HL-60 (cell line): ENCODE results near the gene METRNL.

Source experiments
- DNase-seq, 2 experiments: peaks; one replicate each; pipeline ENCODE4 v3.0.0-alpha.2; 2010 to 2020; ENCODE audit warnings: low read depth in 1 of 2, low spot score in 1 of 2
- H3K27ac ChIP-seq: fragments of 250-450 bp; sonication (Bioruptor Pico); replicated peaks from 2 replicates; pipeline ENCODE4 v1.5.1; 2020; ENCODE audit warnings: mild to moderate bottlenecking, moderate library complexity
- H3K27me3 ChIP-seq: fragments of 250-450 bp; sonication (Bioruptor Pico); 2 replicates; pipeline ENCODE4 v1.5.1; 2021; ENCODE audit warnings: mild to moderate bottlenecking, moderate library complexity; ENCODE audit not compliant: insufficient read depth, poor library complexity, severe bottlenecking
- H3K4me3 ChIP-seq: replicated peaks from 2 replicates; pipeline ENCODE4 v1.5.1; 2011; ENCODE audit warnings: mild to moderate bottlenecking, control low read depth, low read length; ENCODE audit not compliant: insufficient read depth
- CTCF ChIP-seq: IDR thresholded peaks from one replicate; pipeline ENCODE4 v1.5.1; 2011; ENCODE audit warnings: low read length, control low read depth, inconsistent platforms; ENCODE audit not compliant: insufficient read depth
- GABPA ChIP-seq: IDR thresholded peaks from 2 replicates; pipeline ENCODE4 v1.6.1; 2012; ENCODE audit warnings: low read depth
- POLR2AphosphoS5 ChIP-seq: IDR thresholded peaks from 2 replicates; pipeline ENCODE4 v1.6.1; 2012; ENCODE audit warnings: low read depth
- REST ChIP-seq: IDR thresholded peaks from 2 replicates; pipeline ENCODE4 v1.6.1; 2012; ENCODE audit warnings: low read depth; ENCODE audit not compliant: insufficient replicate concordance
- SPI1 ChIP-seq: IDR thresholded peaks from 2 replicates; pipeline ENCODE4 v1.6.1; 2012; ENCODE audit warnings: low read depth, mild to moderate bottlenecking, borderline replicate concordance

METRNL gene

GRCh38 chr17:83050651-83051395, 28.6 kb upstream of the METRNL start:
- Histone ChIP-seq H3K27me3 (no peaks in the 10 kb centered on the region), H3K4me3 (peak overlapping the region; percentile 62), H3K27ac (peak overlapping the region; percentile 99)
- TF ChIP-seq POLR2AphosphoS5 (no peak), REST (no peak), SPI1 (no peak), GABPA (no peak), CTCF (no peak)
- no peak for DNase-seq

- Histone ChIP-seq H3K4me3 (peak overlapping the region; percentile 62), H3K27ac (peak overlapping the region; percentile 99), H3K27me3 (no peaks in the 10 kb centered on the region)
- peak; percentile 96 to 98 for DNase-seq
- TF ChIP-seq SPI1 (peak; percentile 13; the same call in 1 of the 2 replicates), POLR2AphosphoS5 (peak; percentile 64), CTCF (no peak)
These were observed 27.8 kb upstream of the METRNL start for GRCh38 chr17:83051396-83052240.

GRCh38 chr17:83052241-83052564, 27.2 kb upstream of the METRNL start:
- H3K27ac ChIP-seq: peak overlapping the region; percentile 90
- peak; percentile 17; the same call in 1 of the 2 replicates for TF ChIP-seq POLR2AphosphoS5
- no peak for TF ChIP-seq SPI1
- no peak for TF ChIP-seq REST
- no peak for TF ChIP-seq CTCF
- peak overlapping the region; percentile 28 for H3K4me3 ChIP-seq
- no peaks in the 10 kb centered on the region for H3K27me3 ChIP-seq
- DNase-seq: no peak
